HG03565 (cell line): Measurements from ENCODE around the gene EVC2.

Experiments used
- ATAC-seq: cut with Tn5 transposase; IDR thresholded peaks from one replicate; pipeline ENCODE4 v1.9.1; 2021; ENCODE audit warnings: mild to moderate bottlenecking, moderate library complexity; ENCODE audit not compliant: unreplicated experiment

EVC2 gene

GRCh38 chr4:5568931-5569330, 139.4 kb downstream of the EVC2 start:
- no peak for ATAC-seq

GRCh38 chr4:5568336-5568735, 140.0 kb downstream of the EVC2 start:
- no peak for ATAC-seq

DNA sequence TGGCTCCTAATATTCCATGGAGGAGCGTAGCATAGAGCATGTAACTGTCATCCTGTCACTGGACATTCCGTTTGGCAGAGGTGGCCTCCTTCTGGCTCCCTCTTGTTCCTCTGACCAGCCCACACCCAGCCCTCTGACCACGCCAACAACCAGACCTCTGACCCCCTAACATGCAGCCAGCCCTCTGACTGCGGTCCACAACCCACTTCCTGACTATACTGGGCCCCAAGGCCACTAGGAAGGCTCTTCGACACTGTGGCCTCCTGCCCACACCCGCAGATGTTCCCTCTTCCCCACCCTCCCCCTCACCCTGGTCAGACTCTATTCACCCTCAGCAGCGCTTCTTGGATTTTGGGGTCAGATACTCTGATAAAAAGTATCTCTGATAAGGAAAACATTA, 141.4 kb downstream of the EVC2 start:
- ATAC-seq, result no peak

DNA sequence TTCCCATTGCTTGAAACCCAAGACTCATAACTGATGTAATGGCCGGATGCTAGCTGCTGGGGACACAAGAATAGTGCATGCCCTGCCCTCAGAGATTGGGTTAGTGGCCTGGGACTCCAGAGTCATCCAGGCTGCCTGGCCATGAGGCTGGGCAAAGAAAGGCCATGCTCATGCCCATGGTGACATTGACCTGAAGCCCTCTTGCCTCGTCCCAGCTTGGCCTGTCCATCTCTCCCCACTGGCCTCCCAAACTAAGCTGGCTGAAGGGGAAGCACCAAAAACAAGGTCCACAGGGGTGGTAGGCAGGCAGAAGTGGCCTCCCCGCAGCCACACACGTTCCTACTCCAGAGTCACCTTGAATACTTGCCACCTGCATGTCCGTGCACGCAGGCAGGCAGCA, 141.8 kb downstream of the EVC2 start:
- no peak for ATAC-seq

DNA sequence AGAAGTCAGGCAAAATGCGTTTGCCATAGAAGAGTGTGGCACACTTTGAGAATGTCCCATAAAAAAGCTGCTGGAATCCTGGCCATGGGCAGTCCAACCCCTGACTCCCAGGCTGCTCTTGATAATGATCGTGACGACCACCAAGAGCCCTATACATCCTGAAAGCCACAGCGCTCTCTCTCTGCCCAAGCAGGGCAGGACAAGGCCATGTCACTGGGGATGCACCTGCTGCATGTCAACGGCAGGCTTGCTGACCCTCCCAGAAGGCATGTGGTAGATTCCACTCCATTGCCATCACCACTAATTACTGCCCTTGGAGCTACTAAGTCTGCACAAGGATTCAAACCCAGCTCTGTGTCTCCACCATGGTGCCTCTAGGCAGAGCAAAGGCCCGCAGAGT, 144.5 kb downstream of the EVC2 start:
- no peak for ATAC-seq

DNA sequence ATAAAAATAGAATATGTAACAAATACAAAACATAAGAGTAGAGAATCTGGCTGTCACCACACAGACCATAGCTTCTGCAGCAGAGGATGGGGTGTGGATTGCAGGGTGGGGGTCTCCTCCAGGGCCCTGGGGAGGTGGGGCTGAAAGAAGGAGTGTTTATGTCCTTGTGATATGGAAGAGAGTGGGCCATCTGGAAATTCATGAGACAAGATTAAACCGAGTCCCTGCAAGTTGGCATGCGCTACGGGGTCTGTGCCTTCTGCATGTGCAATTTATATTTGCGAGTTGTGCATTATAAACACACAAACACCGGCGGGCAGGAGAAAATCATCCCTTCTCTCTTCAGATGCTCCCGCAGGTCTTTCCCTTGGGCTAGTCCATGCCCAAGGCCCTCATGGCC, 145.9 kb downstream of the EVC2 start:
- ATAC-seq, result no peak

- no peak for ATAC-seq
Measured at GRCh38 chr4:5561286-5561685, 147.1 kb downstream of the EVC2 start.

- ATAC-seq, result no peak
Measured at GRCh38 chr4:5558502-5558901, 149.9 kb downstream of the EVC2 start.

- no peak for ATAC-seq
Measured at GRCh38 chr4:5554376-5554775, 154.0 kb downstream of the EVC2 start.

- no peak for ATAC-seq
Measured at GRCh38 chr4:5553801-5554200, 154.6 kb downstream of the EVC2 start.

GRCh38 chr4:5552451-5552850, 155.9 kb downstream of the EVC2 start:
- ATAC-seq, result no peak

- no peak for ATAC-seq
Measured at GRCh38 chr4:5547651-5548249, 160.6 kb downstream of the EVC2 start.

GRCh38 chr4:5545271-5545670, 163.1 kb downstream of the EVC2 start:
- no peak for ATAC-seq

DNA sequence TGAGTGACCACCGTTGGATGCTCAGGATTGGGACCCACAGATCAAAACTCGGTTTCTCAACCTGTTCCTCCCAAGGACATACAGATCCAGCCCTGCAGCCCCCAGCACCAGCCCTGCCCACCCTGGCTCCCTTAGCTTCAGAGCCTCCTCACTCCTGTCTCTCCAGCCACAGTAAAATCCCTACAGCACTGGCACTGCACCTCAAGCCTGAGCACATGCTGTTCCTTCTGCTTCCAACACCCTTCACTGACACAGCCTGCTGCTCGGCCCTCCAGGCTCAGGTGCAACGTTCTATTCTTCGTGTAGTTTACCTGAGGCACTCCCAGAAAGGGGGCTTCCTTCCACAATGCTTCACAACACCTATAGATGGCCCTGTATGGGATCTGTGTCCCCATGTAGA, 163.6 kb downstream of the EVC2 start:
- no peak for ATAC-seq

GRCh38 chr4:5543681-5544080, 164.7 kb downstream of the EVC2 start:
- no peak for ATAC-seq

GRCh38 chr4:5541169-5541568, 167.2 kb downstream of the EVC2 start:
- ATAC-seq, result no peak

DNA sequence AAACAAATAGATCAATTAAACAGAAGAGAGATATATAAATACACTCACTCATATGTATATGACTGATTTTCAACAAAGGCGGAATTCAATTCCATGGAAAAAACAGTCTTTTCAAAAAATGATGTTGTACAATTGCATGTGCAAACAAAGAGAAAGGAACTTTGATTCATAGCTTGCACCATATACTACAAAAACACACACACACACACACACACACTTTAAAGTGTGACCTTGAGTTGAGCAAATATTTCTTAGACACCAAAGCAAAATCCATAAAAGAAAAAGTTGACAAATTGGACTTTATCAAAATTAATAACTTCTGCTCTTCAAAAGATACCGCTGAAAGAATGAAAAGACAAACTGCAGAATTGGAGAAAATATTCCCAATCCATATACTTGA, 168.8 kb downstream of the EVC2 start:
- ATAC-seq, result no peak

- no peak for ATAC-seq
Measured at GRCh38 chr4:5532100-5532499, 176.3 kb downstream of the EVC2 start.

DNA sequence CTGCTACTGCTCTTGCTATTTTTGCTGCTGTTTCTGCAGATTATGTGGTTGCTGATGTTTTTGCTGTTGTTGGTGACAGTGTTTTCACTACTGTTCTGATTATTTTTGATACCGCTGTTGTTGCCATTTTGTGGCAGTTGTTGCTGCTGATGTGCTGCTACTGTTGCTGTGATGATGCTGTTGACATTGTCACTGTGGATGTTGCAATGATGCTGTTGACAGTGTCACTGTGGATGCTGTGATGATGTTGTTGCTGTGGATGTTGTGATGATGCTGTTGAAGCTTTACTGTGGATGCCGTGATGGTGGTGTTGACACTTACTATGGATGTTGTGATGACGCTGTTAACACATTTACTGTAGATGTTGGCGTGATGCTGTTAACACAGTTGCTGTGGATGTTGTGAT, 180.3 kb downstream of the EVC2 start:
- no peak for ATAC-seq

GRCh38 chr4:5527211-5527610, 181.1 kb downstream of the EVC2 start:
- ATAC-seq, result no peak

DNA sequence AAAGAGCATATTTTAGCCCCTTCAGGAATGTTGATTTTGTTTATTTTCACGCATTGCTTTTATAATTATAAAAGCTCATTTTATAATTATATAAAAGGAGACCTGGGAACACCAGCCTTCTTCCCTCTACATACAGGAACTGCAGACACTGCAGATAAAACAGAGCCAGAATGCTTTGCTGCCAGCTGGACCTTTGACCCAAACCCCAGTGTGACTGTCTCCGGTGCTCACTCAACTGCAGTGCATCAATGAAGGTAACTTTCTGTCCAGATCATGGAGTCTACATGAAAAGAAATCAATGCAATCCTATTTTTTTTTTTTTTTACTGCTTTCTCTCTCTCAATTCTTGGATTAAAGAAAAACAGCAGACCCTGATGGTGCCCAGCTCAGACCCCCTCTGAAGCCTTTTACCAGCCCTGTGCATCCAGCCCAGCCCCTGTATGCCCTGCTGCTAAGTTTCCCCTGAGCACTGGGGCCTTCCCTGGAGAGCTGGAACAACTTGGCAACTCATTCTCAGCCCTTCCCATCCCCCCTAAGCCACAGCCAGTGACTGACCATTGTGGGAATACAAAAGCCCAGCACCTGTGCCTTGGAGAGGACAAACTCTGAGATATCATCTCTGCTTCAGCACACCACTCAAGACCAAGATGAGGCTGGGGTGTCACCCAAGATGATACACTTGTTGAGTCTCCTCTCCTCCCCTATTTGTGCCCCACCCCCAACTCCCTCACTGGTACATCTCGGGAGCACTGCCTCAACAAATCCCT, 182.1 kb downstream of the EVC2 start:
- no peak for ATAC-seq

DNA sequence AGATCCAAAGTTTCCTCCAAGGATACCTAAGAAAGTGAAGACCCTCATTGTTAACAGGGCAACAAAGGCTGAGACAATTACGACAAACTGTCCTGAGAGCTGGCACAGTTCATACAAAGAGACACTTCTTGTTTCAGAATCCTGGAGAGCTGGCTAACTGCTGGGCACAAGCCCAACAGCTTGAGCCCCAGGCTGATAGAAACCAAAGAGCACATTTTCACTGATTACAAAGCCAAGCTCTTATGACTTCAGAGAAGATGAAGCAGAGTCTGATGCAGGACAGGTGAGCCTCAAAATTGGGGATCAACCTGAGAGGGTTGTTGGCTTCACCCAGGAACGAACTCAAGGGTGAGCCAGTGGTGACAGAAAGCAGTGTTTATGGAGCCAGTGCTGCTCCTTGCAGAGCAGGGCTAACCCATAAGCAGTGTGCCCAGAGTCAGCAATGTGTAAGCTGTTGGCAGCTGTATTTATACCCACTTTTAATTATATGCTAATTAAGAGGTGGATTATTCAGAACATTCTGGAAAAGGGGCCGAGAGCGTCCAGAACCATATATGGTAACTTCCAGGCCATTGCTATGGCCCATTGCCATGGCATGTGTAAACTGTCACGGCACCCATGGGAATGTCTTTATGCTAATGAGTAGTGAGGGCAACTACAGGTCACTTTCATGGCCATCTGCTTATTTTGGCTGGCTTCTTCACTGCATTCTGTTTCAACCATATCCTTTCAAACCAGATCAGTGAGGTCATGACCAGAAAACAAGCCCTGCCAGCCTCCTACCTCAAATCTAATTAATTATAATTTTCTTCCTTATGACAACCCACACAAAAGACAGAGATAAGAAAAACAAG, 183.7 kb downstream of the EVC2 start:
- ATAC-seq, result no peak
